Kidney capillary endothelial cell (primary cell): ENCODE results near the gene ZNF229.
"Not testable (repeated sequence)": the region's sequence is repeated elsewhere in the genome, so short reads cannot be mapped to it uniquely, and the experiment has no call there.

Source experiments
- DNase-seq: peaks from one replicate; pipeline ENCODE4 v3.0.0-alpha.2; 2018; ENCODE audit warnings: low spot score

The ZNF229 gene

GRCh38 chr19:44447916-44448674 is at the start of gene ZNF229:
Gene ZNF229, minus strand, starts transcription at chr19:44448472. Its CDS starts 5,625 bp downstream, at chr19:44442847.
- DNase-seq, result peak; percentile 89

GRCh38 chr19:44496711-44497110 is 48.4 kb upstream of the ZNF229 start:
- DNase-seq, result no peak

- DNase-seq, result peak; percentile 8
Measured at GRCh38 chr19:44476559-44477408, 28.5 kb upstream of the ZNF229 start.

GRCh38 chr19:44468730-44469129 is 20.5 kb upstream of the ZNF229 start:
- not testable (repeated sequence) for DNase-seq

- DNase-seq, result not testable (repeated sequence)
Measured at GRCh38 chr19:44462600-44463286, 14.5 kb upstream of the ZNF229 start.

GRCh38 chr19:44456016-44456415 is 7.7 kb upstream of the ZNF229 start:
- DNase-seq, result not testable (repeated sequence)

- no peak for DNase-seq
Measured at GRCh38 chr19:44455100-44455499, 6.8 kb upstream of the ZNF229 start.

GRCh38 chr19:44452367-44452766 is 4.1 kb upstream of the ZNF229 start:
- DNase-seq, result no peak

GRCh38 chr19:44451687-44452086 is 3.4 kb upstream of the ZNF229 start:
- no peak for DNase-seq

GRCh38 chr19:44438441-44438840 is 9.8 kb downstream of the ZNF229 start:
- no peak for DNase-seq

- DNase-seq, result no peak
Measured at GRCh38 chr19:44435441-44435840, 12.8 kb downstream of the ZNF229 start.

GRCh38 chr19:44430956-44431355 is 17.3 kb downstream of the ZNF229 start:
- no peak for DNase-seq

GRCh38 chr19:44415553-44415952 is 32.7 kb downstream of the ZNF229 start:
- not testable (repeated sequence) for DNase-seq

- DNase-seq, result peak; percentile 95
Measured at GRCh38 chr19:44401139-44402115, 46.8 kb downstream of the ZNF229 start, which contains the start of gene ZNF285. Gene ZNF285, minus strand, starts transcription at chr19:44401608. Its CDS starts 4,395 bp downstream, at chr19:44397213.

GRCh38 chr19:44389268-44389667 is 59.0 kb downstream of the ZNF229 start:
- not testable (repeated sequence) for DNase-seq
